Measurements from ENCODE around the gene RPL19.

RPL19 gene

DNA sequence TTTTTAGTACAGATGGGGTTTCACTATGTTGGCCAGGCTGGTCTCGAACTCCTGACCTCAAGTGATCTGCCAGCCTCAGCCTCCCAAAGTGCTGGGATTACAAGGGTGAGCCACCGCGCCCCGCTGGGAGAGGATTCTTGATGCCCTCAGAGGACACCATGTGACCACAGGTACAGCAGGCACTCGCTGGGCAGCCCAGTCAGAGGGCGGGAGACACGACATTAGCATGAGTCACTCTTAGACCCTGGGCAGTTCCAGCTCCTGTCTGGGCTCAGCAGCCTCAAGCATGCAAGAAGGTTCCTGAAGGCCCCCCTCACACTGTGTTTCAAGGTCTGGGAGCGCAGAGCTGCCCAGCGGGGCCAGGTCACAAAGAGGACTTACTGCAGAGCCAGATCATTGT is 13.8 kb downstream of the RPL19 start:
- Histone ChIP-seq H3K27ac (ENCODE audit: low read length) (no peak overlapping the region), H3K4me1 (ENCODE audit: low read length) (peaks cover 12% of the 10 kb centered on the region), H3K9me3 (ENCODE audit: insufficient read depth, low read length) (no peaks in the 10 kb centered on the region), H4K20me1 (ENCODE audit: insufficient read depth, low read length) (no peaks in the 10 kb centered on the region), H3K79me2 (ENCODE audit: low read length) (no peaks in the 10 kb centered on the region), H3K4me3 (ENCODE audit: low read length) (no peak overlapping the region), H3K27me3 (ENCODE audit: low read depth, low read length) (peaks cover 24% of the 10 kb centered on the region), H3K9ac (ENCODE audit: low read length) (no peak overlapping the region), H3K36me3 (replicated peaks; ENCODE audit: low read depth, low read length) (no peaks in the 10 kb centered on the region), H2AFZ (ENCODE audit: low read depth, low read length) (no peak overlapping the region), H3K4me2 (ENCODE audit: low read length) (no peak overlapping the region)
- TF ChIP-seq CTCF (IDR thresholded peaks at IDR 0.05; ENCODE audit: low read depth, low read length) (no peak), EZH2phosphoT487 (IDR thresholded peaks at IDR 0.05; ENCODE audit: low read depth) (no peak)

- Histone ChIP-seq H3K4me1 (ENCODE audit: low read length) (no peaks in the 10 kb centered on the region), H3K4me2 (ENCODE audit: low read length) (no peak overlapping the region), H3K4me3 (ENCODE audit: low read length) (no peak overlapping the region), H3K27me3 (ENCODE audit: low read depth, low read length) (peaks cover 7% of the 10 kb centered on the region; the same call in 1 of the 2 replicates), H3K9me3 (ENCODE audit: insufficient read depth, low read length) (no peaks in the 10 kb centered on the region), H3K36me3 (replicated peaks; ENCODE audit: low read depth, low read length) (no peaks in the 10 kb centered on the region), H3K9ac (ENCODE audit: low read length) (no peak overlapping the region), H4K20me1 (ENCODE audit: insufficient read depth, low read length) (no peaks in the 10 kb centered on the region), H2AFZ (ENCODE audit: low read depth, low read length) (no peak overlapping the region), H3K27ac (ENCODE audit: low read length) (no peak overlapping the region), H3K79me2 (ENCODE audit: low read length) (no peaks in the 10 kb centered on the region)
- TF ChIP-seq CTCF (IDR thresholded peaks at IDR 0.05; ENCODE audit: low read depth, low read length), result no peak
- TF ChIP-seq EZH2phosphoT487 (IDR thresholded peaks at IDR 0.05; ENCODE audit: low read depth), result no peak
These were observed 17.8 kb downstream of the RPL19 start for GRCh38 chr17:39217734-39218369.

- Histone ChIP-seq H3K9me3 (ENCODE audit: insufficient read depth, low read length) (no peaks in the 10 kb centered on the region), H2AFZ (ENCODE audit: low read depth, low read length) (no peak overlapping the region), H3K27ac (ENCODE audit: low read length) (no peak overlapping the region), H3K36me3 (replicated peaks; ENCODE audit: low read depth, low read length) (no peaks in the 10 kb centered on the region), H3K4me2 (ENCODE audit: low read length) (no peak overlapping the region), H3K9ac (ENCODE audit: low read length) (no peak overlapping the region), H3K4me3 (ENCODE audit: low read length) (no peak overlapping the region), H3K79me2 (ENCODE audit: low read length) (no peaks in the 10 kb centered on the region), H3K4me1 (ENCODE audit: low read length) (no peaks in the 10 kb centered on the region), H4K20me1 (ENCODE audit: insufficient read depth, low read length) (no peaks in the 10 kb centered on the region), H3K27me3 (ENCODE audit: low read depth, low read length) (peaks cover 10% of the 10 kb centered on the region)
- TF ChIP-seq CTCF (IDR thresholded peaks at IDR 0.05; ENCODE audit: low read depth, low read length), result no peak
- no peak for TF ChIP-seq EZH2phosphoT487 (IDR thresholded peaks at IDR 0.05; ENCODE audit: low read depth)
These were observed 18.8 kb downstream of the RPL19 start for GRCh38 chr17:39218906-39219305.

- Histone ChIP-seq H4K20me1 (ENCODE audit: insufficient read depth, low read length) (no peaks in the 10 kb centered on the region), H3K27ac (ENCODE audit: low read length) (no peak overlapping the region), H3K27me3 (ENCODE audit: low read depth, low read length) (peaks cover 10% of the 10 kb centered on the region), H3K36me3 (replicated peaks; ENCODE audit: low read depth, low read length) (no peaks in the 10 kb centered on the region), H3K79me2 (ENCODE audit: low read length) (no peaks in the 10 kb centered on the region), H3K4me1 (ENCODE audit: low read length) (no peaks in the 10 kb centered on the region), H3K4me3 (ENCODE audit: low read length) (no peak overlapping the region), H3K9ac (ENCODE audit: low read length) (no peak overlapping the region), H3K9me3 (ENCODE audit: insufficient read depth, low read length) (no peaks in the 10 kb centered on the region), H2AFZ (ENCODE audit: low read depth, low read length) (no peak overlapping the region), H3K4me2 (ENCODE audit: low read length) (no peak overlapping the region)
- TF ChIP-seq EZH2phosphoT487 (IDR thresholded peaks at IDR 0.05; ENCODE audit: low read depth), result no peak
- TF ChIP-seq CTCF (IDR thresholded peaks at IDR 0.05; ENCODE audit: low read depth, low read length), result no peak
These were observed 19.6 kb downstream of the RPL19 start for GRCh38 chr17:39219647-39220154.
